Fibroblast of pulmonary artery (primary cell): Measurements from ENCODE around the gene RPP21.
"Not testable (repeated sequence)": the region's sequence is repeated elsewhere in the genome, so short reads cannot be mapped to it uniquely, and the experiment has no call there.

Experiments used
- DNase-seq: peaks from one replicate; pipeline ENCODE4 v3.0.0-alpha.2; 2010; ENCODE audit warnings: low read depth
- H3K4me3 ChIP-seq: replicated peaks from 2 replicates; pipeline ENCODE4 v1.5.1; 2011; ENCODE audit warnings: low read depth, mild to moderate bottlenecking, control low read depth, low read length, moderate library complexity
- CTCF ChIP-seq: IDR thresholded peaks from 2 replicates; pipeline ENCODE4 v1.5.1; 2011; ENCODE audit warnings: mild to moderate bottlenecking, control low read depth, low read length, inconsistent platforms; ENCODE audit errors: missing control alignments

Gene RPP21

GRCh38 chr6:30356536-30356935 lies 11.6 kb downstream of the RPP21 start:
- no peak overlapping the region for H3K4me3 ChIP-seq
- TF ChIP-seq CTCF: no peak
- no peak for DNase-seq

- peak; percentile 84 for TF ChIP-seq CTCF
- H3K4me3 ChIP-seq: peak overlapping the region; percentile 59
- peak; percentile 89 for DNase-seq
Measured at GRCh38 chr6:30357678-30358540, 13.0 kb downstream of the RPP21 start.

- H3K4me3 ChIP-seq: no peak overlapping the region
- DNase-seq: no peak
- TF ChIP-seq CTCF: no peak
Measured at GRCh38 chr6:30359276-30359675, 14.3 kb downstream of the RPP21 start.

- no peak for DNase-seq
- no peak for TF ChIP-seq CTCF
- no peak overlapping the region for H3K4me3 ChIP-seq
Measured at GRCh38 chr6:30360139-30360538, 15.2 kb downstream of the RPP21 start.

GRCh38 chr6:30361661-30362060 lies 16.7 kb downstream of the RPP21 start:
- no peak for TF ChIP-seq CTCF
- no peak overlapping the region for H3K4me3 ChIP-seq
- no peak for DNase-seq

- TF ChIP-seq CTCF: no peak
Measured at GRCh38 chr6:30363459-30363858, 18.5 kb downstream of the RPP21 start.

GRCh38 chr6:30364591-30364990 lies 19.6 kb downstream of the RPP21 start:
- TF ChIP-seq CTCF: no peak
- H3K4me3 ChIP-seq: no peak overlapping the region
- no peak for DNase-seq

More at GRCh38 chr6:30363459-30363858, 18.5 kb downstream of the RPP21 start:
- no peak overlapping the region for H3K4me3 ChIP-seq
- no peak for DNase-seq

- DNase-seq, H3K4me3 ChIP-seq: not testable (repeated sequence)
Measured at GRCh38 chr6:30369280-30369679, 24.3 kb downstream of the RPP21 start.
